A549 (cell line): ENCODE results near the gene TANGO2.

ENCODE experiments used
- CTCF ChIP-seq: fragments of >200 bp; sonication (Bioruptor Twin); formaldehyde crosslinking; IDR thresholded peaks from 3 replicates; pipeline ENCODE4 v1.5.1; 2016
- JUNB ChIP-seq: fragments of >200 bp; sonication (Bioruptor Twin); formaldehyde crosslinking; IDR thresholded peaks from 2 replicates; pipeline ENCODE4 v1.6.1; 2016

- TF ChIP-seq CTCF: no peak
- no peak for TF ChIP-seq JUNB
Observed at GRCh38 chr22:20039683-20040325, 18.9 kb downstream of the TANGO2 start.
